BE2C (cell line): ENCODE results near the gene FRYL.

Source experiments
- DNase-seq: peaks from one replicate; pipeline ENCODE4 v3.0.0-alpha.2; 2020
- H3K27me3 ChIP-seq: fragments of 250-450 bp; sonication (Bioruptor Pico); 2 replicates; pipeline ENCODE4 v1.5.1; 2020; ENCODE audit warnings: mild to moderate bottlenecking
- H3K36me3 ChIP-seq: fragments of 250-450 bp; sonication (Bioruptor Pico); 2 replicates; pipeline ENCODE4 v1.5.1; 2020; ENCODE audit warnings: mild to moderate bottlenecking
- H3K4me1 ChIP-seq: fragments of 250-450 bp; sonication (Bioruptor Pico); 2 replicates; pipeline ENCODE4 v1.5.1; 2020
- H3K4me3 ChIP-seq: 2 replicates; pipeline ENCODE4 v1.5.1; 2011; ENCODE audit warnings: low read depth, low read length
- H3K9me3 ChIP-seq: fragments of 250-450 bp; sonication (Bioruptor Pico); 2 replicates; pipeline ENCODE4 v1.5.1; 2020
- CTCF ChIP-seq: IDR thresholded peaks from 2 replicates; pipeline ENCODE4 v1.5.1; 2012; ENCODE audit warnings: mild to moderate bottlenecking, low read depth, low read length

Gene FRYL

DNA sequence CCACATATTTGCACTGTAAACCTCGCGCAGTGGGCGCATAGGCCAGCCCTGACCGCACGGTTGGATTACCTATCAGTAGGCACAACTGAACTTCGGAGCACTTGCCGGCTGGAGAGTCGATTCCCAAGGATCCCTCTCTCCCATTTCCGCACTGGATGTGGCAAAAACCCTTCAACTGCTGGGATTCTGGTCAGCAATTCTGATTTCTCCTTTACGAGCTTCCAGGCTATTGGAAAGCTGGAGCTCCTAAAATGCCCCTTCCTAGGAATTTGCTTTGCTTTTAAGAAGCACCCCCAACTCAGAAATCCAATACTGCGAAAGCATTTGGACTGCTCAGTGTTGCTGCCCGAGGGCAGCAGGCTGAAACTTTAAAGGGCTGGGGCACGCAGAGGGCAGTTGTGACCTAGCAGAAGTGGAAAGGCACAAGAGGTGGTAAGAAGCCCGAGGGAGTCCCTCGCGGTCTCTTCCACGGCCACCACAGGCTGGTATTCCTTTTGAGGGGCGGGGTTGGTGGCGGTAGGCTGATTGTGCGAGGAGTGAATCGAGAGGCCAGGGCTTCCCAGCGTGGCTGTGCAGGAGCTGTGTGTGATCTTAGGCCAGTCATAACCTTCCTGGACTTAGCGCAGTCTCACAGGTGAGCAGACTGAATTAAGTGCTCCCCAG, 288.4 kb downstream of the FRYL start:
- peaks cover 91% of the 10 kb centered on the region for H3K36me3 ChIP-seq
- H3K9me3 ChIP-seq = no peaks in the 10 kb centered on the region
- DNase-seq = no peak
- H3K4me3 ChIP-seq = no peak overlapping the region
- no peaks in the 10 kb centered on the region for H3K27me3 ChIP-seq
- H3K4me1 ChIP-seq = peaks cover 6% of the 10 kb centered on the region
- no peak for TF ChIP-seq CTCF

GRCh38 chr4:48490680-48491513, 289.2 kb downstream of the FRYL start:
- TF ChIP-seq CTCF = no peak
- no peak for DNase-seq
- H3K4me1 ChIP-seq = peaks cover 6% of the 10 kb centered on the region
- H3K36me3 ChIP-seq = peaks cover 89% of the 10 kb centered on the region
- H3K9me3 ChIP-seq = no peaks in the 10 kb centered on the region
- no peaks in the 10 kb centered on the region for H3K27me3 ChIP-seq
- H3K4me3 ChIP-seq = no peak overlapping the region

- Histone ChIP-seq H3K36me3 (peaks cover 89% of the 10 kb centered on the region), H3K27me3 (no peaks in the 10 kb centered on the region), H3K4me3 (no peak within 1 kb of the TSS), H3K4me1 (peaks cover 6% of the 10 kb centered on the region), H3K9me3 (no peaks in the 10 kb centered on the region)
- TF ChIP-seq CTCF = no peak
- no peak for DNase-seq
These were observed 289.9 kb downstream of the FRYL start, which contains the start of gene ZAR1 for GRCh38 chr4:48490012-48490679. TSS of gene ZAR1 (plus strand) at chr4:48490252. CDS start at chr4:48490292, 40 bp downstream.

DNA sequence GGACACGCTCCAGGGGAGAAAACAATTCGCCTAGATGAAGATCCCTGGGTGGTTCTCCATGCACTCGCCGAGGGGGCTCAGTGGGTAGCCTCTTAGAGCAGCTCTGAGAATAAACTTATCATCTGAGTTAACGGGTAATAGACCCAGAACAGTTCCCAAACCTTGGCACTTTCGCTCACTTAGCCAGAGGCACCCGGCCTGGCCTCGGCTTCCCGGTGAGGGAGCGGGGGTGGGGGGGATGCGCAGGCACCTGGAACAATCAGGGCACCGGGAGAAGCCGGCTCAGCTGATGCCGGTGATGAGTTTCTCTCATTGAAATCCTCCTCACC, 290.4 kb downstream of the FRYL start:
- no peak for DNase-seq
- no peak for TF ChIP-seq CTCF
- Histone ChIP-seq H3K27me3 (no peaks in the 10 kb centered on the region), H3K4me3 (no peak overlapping the region), H3K9me3 (no peaks in the 10 kb centered on the region), H3K36me3 (peaks cover 88% of the 10 kb centered on the region), H3K4me1 (peaks cover 6% of the 10 kb centered on the region)

- Histone ChIP-seq H3K27me3 (no peaks in the 10 kb centered on the region), H3K9me3 (no peaks in the 10 kb centered on the region), H3K4me3 (peak overlapping the region; percentile 95), H3K4me1 (peaks cover 32% of the 10 kb centered on the region), H3K36me3 (peaks cover 54% of the 10 kb centered on the region)
- TF ChIP-seq CTCF = no peak
- no peak for DNase-seq
These were observed 295.4 kb downstream of the FRYL start for GRCh38 chr4:48484494-48485168.
